Coronary artery (tissue), 2 donors: Measurements from ENCODE around the gene AIF1.

Experiments
- DNase-seq: peaks from one replicate; pipeline ENCODE4 v3.0.0-alpha.2; 2017; ENCODE audit warnings: low spot score
- H3K27ac ChIP-seq, 2 donors: fragments of 200-600 bp; sonication (generic); one replicate each; pipeline ENCODE4 v1.5.1; 2016 to 2019
- H3K4me3 ChIP-seq: fragments of 200-600 bp; sonication (generic); 2 replicates; pipeline ENCODE4 v1.5.1; 2016; ENCODE audit warnings: mild to moderate bottlenecking, moderate library complexity
- CTCF ChIP-seq: fragments of 200-600 bp; sonication (generic); IDR thresholded peaks from one replicate; pipeline ENCODE4 v1.5.1; 2019; ENCODE audit warnings: antibody characterized with exemption

AIF1 gene

GRCh38 chr6:31639043-31639442 is 24.0 kb downstream of the AIF1 start:
- TF ChIP-seq CTCF, result no peak
- Histone ChIP-seq H3K27ac (no peak overlapping the region), H3K4me3 (no peak overlapping the region)
- DNase-seq, result no peak

DNA sequence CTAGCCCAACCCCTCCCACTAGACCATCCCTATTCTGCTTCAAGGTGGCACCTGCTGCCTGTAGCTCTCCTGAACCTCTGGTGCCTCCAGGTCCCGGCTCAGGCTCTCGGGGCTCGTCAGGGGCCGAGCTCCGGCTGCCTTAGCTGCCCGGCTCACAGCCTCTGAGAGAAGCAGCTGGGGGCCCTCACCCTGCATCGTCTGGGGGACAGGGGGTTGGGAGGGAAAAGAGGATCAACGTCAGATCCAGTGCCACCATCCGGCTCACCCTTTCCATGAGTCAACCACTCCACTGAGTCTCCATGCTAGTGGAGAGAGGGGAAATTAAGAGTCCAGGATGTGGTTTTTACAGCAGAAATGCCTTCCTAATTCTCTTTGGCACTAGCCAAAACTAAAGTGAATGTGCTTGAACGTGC is 24.4 kb downstream of the AIF1 start:
- no peak overlapping the region for H3K4me3 ChIP-seq
- DNase-seq, result no peak
- TF ChIP-seq CTCF, result no peak
- no peak overlapping the region for H3K27ac ChIP-seq

DNA sequence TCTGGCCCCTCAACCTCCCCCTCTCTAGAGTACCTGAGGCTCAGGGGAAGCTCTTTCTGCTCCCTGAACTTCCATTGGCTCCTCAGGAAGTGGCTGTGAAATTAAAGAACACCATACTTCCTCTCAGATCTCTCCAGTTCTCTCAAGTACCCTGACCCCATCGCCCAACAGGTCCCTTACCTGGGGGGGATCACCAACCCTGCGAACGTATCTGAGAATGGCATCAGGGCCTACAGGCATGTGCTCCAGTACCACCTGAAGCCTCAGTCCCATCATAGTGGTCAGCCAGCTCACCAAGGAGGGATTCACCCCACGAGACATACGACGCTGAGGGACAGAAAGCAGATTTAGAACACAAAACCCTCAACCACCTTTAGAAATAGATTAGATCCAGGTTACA is 25.6 kb downstream of the AIF1 start:
- H3K27ac ChIP-seq, result no peak overlapping the region
- no peak for TF ChIP-seq CTCF
- DNase-seq, result no peak
- H3K4me3 ChIP-seq, result no peak overlapping the region

DNA sequence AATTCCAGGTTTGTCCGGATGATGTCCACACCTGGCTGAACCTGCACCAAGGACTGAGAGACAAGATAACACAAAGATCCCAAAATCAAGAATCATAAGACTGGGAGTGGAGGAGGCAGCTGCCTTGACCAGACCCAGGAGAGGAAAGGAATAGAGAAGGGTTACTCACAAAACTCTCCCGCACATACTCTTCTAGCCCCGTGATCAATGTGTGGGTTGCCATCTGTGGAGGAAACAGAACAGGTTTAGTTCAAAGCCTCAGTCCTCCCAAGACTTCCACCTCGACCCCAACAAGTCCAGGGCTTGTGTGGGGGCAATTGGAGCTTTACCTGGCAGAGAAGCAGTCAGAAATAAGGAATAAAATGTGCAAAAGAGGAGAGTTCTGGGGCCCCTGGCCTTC is 26.3 kb downstream of the AIF1 start:
- H3K27ac ChIP-seq, result no peak overlapping the region
- no peak overlapping the region for H3K4me3 ChIP-seq
- DNase-seq, result no peak
- no peak for TF ChIP-seq CTCF

DNA sequence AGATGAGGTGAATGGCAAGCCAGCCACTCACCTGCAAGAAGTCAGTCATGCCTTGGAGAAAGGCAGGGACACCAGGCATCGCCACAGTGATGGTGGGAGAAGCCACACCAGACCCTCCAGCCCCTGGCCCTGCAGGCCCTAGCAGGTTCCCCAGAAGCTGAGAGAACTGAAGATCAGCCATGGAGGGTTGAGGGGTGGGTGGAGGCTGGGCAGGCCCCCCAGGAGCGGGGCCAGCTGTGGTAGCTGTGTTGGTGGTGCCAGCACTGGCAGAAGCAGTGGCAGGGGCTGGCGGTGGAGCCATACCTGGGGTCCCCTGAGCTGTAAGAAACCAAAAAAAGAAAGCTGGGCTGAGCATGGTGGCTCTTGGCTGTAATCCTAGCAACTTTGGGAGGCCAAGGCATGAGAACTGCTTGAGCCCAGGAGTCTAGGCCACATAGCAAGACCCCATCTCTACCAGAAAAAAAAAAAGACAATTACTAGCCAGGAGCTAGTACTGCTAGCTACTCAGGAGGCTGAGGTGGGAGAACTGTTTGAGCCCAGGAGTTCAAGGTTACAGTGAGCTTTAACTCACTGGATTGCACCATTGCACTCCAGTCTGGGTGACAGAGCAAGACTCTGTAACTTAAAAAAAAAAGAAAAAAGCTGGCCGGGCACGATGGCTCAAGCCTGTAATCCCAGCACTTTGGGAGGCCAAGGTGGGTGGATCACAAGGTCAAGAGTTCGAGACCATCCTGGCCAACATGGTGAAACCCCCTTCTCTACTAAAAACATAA is 27.9 kb downstream of the AIF1 start:
- TF ChIP-seq CTCF, result no peak
- DNase-seq, result no peak
- Histone ChIP-seq H3K27ac (no peak overlapping the region), H3K4me3 (no peak overlapping the region)

- H3K27ac ChIP-seq, result no peak overlapping the region
- H3K4me3 ChIP-seq, result no peak overlapping the region
- DNase-seq, result no peak
- TF ChIP-seq CTCF, result no peak
Observed at GRCh38 chr6:31643818-31644454, 28.9 kb downstream of the AIF1 start.

- no peak for TF ChIP-seq CTCF
- no peak overlapping the region for H3K27ac ChIP-seq
Observed at GRCh38 chr6:31645325-31645724, 30.3 kb downstream of the AIF1 start.

More at GRCh38 chr6:31645325-31645724, 30.3 kb downstream of the AIF1 start:
- no peak for DNase-seq
- no peak overlapping the region for H3K4me3 ChIP-seq
